CD4-positive, alpha-beta T cell treated with Interleukin-17A for 1 hour (primary cell): ENCODE measurements around the gene APRT.
A peak's percentile ranks its signal among the peaks of the same experiment; 100 is the strongest.

Source experiments
- DNase-seq: peaks from one replicate; pipeline ENCODE4 v3.0.0-alpha.2; 2020

APRT gene, protein sequence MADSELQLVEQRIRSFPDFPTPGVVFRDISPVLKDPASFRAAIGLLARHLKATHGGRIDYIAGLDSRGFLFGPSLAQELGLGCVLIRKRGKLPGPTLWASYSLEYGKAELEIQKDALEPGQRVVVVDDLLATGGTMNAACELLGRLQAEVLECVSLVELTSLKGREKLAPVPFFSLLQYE

DNA sequence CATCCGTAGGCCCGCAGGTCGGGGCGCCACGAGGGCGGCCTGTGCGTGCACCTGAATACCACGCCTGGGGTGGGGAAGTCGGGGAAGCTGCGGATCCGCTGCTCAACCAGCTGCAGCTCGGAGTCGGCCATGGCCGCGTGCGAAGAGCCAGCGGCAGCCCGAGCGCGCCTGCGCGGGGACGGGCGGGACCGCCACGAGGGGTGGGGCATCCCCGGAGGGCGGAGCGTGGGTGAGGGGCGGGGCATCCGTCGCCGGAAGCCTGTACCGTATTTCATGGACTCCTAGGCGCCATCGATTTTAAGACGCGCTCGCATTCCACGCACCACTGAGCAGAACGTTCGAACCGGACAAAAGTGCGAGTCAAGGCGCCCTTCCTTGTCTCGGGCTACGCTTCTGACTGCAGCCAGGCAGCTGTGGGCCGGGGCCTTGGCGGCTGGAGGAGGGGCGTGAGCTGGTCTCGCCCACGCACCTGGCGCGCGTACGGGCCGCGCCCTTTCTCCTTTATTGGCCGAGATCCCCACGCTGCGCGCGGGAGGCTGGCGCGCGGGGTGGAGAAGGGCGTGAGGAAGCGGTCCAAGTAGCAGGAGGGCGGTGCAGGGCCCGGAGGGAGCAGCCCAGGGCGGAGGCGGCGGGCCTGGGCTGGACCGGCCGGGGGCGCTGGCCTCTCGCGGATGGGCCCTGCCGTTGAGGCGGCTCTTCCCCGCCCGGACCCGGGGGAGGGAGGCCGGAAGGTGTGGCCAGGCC, at the start of gene APRT:
Gene APRT (minus strand): TSS at position 160 of the 744 bp plus-strand sequence. CDS start 29 bp downstream, at position 131.
- DNase-seq = peak; percentile 96

DNA sequence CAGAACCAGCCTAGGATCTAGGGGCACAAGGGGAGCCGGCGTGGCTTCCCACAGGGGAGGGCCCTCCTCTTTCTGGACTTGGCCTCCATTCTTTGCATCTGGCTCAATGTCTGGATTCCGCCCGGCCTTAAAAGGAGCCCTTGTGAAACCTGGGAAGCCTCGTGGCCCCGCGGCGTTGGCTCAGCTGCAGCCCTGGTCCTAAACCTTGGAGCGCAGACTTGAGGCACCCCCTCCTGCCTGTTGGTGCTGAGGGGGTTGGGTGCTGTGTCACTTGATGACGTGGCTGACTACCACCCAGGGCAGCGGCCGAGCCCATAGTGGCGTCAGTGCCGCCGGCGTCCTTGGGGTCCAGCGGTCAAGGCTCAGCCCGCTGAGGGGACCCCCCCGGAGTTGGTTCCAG, 49.6 kb upstream of the APRT start:
- DNase-seq = no peak

DNA sequence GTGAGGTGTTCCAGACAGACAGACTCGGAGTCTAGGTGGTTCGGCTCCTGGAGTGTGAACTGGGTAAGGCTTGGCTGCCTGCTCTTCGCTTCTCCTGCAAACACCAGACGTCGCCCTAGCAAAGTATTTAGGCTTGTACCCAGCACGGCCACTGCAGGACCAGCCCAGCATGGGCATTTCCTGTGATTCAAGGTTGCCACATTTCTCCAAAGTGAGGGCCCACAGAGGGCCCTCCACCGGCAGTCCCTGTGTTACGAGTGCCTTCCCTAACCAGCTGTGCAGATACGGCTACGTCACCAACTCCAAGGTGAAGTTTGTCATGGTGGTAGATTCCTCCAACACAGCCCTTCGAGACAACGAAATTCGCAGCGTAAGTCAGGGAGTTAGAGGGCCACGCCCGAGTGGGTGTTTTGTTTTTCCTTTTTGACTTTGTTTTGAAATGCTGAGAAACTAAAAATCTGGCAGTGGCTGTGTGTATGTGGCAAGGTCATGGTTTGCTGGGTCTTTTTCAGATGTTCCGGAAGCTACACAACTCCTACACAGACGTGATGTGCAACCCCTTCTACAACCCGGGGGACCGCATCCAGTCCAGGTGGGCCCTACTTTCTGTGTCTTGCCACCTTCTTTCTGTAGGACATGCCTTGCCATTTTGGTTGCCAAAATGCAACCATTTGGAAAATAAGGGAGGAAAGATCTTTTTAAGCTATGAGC, 47.8 kb upstream of the APRT start:
- DNase-seq = no peak

DNA sequence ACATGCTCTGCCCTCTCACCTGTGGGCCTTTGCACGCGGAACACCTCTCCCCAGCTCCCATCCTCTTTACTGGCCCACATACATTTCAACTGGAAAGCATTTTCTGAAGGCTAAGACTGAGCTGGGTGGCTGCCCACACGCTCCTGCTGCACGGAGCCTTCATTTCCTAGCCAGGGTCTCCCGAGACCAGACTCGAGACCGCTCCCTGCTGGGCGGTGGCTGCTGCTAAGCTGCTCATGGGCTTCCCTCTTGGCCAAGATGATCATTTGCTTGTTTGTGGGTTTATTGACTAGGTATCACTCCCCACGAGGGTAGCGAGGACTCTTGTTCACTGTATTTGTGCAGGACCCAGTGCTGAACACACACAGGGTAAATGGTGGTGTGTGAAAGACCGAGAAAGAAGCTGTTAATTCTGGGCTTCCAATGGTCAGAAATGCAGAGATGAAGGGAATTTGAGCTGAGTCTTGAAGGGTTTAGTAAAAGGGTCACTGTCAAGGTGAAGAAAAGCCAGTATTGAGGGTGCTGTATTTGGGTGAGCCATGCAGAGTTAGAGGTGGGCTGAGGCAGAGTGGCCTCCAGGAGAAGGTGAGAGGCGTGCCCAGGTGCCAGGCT, 46.1 kb upstream of the APRT start:
- DNase-seq = peak; percentile 78

DNA sequence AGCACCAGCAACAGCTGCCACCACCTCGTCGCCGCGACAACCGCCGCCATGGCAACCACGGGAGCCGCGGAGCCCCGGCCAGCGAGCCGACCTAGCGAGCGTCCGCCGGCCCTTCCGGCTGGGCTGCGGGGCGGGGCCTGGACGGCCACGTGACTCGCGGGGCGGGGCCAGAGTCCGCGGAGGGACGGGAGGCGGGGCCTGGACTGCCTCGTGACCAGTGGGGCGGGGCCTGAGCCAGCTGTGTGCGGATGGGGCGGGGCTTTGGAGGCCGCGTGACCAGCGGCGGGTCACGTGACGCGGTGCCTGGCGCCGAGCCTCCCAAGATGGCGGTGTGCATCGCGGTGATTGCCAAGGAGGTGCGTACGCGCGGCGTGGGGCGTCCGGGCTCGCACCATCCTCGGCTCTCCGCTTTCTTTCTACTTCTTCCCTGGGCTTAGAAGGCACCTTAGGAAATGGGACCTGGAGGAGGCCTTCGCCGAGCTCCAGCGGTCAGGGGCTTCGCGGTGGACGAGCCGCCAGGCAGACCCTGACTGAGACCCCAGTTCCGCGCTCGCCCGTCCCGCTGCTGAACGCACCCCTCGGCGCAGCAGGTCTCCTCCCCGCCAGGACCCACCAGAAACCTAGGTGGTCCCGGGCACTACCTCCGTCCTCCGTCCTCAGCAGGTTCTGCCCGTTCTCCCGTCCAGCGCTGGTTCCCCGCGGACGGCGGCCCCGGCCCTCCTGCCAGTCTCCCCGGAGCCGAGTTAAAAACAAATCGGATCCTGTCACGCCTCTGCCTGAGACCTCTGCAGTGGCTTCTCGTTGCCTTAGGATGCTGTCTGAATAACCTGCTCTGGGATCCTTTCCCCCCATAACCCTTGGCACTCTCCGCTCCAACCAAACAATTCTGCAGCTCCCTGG, 45.4 kb upstream of the APRT start, which contains the start of the genes GALNS and TRAPPC2L:
Gene GALNS (minus strand): TSS at position 120 of the 900 bp plus-strand sequence. CDS start 70 bp downstream, at position 50.
Gene TRAPPC2L (plus strand): TSS at position 300 of the 900 bp plus-strand sequence. CDS start 24 bp downstream, at position 324.
- DNase-seq = peak; percentile 97

DNA sequence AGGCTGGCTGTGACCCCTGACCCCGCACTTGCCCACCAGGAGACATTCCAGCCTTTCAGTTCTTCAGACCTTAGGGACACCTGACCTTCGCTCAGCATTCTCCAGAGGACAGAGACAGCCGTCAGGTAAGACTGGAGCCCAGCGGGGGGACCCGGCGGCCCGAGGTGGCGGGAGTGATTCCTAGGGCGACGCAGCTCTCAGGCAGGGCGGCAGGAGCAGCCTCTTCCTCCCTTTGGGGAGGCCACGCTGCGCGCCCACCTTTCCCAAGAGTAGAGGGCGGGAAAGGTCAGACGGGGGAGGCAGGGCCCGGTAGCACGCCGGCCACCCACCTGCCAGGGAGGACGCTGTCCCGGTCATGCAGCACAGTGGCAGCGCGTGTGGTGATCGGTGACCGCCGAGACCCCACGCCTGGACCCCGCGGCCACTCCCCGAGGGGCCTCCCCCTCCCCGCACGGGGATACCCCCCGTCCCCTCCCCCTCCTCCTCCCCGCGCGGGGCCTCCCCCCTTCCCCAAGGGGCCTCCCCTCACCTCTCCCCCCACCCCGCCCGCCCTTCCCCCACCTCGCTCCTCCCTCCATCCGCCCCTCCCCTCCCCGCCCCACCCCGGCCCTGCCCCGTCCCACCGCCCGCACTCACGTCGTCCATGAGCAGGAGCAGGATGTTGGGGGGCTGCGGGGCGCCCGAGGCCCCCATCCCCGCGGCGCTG, 44.5 kb upstream of the APRT start:
- DNase-seq = no peak

DNA sequence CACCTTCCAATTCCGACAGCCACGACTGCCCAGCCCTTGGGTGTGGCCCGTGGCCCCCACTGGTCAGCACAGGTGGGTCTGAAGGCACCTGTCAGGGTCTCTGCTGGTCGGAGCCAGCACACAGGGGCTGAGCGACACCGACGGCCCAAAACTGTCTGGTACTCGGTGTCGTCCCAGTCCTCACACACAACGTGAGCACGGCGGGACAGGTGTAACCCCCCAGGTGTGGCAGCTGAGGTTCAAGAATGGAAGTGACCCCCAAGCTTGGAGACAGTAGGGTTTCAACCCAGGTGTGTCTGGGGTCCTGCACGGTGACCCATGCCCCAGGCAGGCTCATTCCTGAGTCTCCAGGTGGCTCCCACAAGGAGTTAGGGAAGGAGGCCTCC, 44.0 kb upstream of the APRT start:
- DNase-seq = no peak

DNA sequence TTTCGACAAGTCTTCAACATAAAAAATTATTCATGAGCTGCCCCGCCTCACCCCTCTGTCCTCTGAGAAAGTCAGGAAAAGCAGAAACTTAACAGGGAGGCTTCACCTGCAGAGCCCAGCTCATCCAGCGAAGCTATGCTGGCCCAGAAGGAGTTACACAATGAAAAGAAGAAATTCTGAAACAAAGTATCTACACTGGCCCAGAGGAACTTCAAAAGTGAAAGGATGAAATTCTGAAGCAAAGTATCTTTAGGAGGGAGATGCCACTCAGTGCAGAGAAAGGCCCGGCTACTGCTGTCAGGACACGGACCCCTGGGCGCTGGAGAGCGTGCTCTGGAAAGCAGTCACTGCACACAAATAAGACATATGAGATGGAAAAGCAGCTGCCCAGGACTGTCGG, 43.4 kb upstream of the APRT start:
- DNase-seq = no peak

DNA sequence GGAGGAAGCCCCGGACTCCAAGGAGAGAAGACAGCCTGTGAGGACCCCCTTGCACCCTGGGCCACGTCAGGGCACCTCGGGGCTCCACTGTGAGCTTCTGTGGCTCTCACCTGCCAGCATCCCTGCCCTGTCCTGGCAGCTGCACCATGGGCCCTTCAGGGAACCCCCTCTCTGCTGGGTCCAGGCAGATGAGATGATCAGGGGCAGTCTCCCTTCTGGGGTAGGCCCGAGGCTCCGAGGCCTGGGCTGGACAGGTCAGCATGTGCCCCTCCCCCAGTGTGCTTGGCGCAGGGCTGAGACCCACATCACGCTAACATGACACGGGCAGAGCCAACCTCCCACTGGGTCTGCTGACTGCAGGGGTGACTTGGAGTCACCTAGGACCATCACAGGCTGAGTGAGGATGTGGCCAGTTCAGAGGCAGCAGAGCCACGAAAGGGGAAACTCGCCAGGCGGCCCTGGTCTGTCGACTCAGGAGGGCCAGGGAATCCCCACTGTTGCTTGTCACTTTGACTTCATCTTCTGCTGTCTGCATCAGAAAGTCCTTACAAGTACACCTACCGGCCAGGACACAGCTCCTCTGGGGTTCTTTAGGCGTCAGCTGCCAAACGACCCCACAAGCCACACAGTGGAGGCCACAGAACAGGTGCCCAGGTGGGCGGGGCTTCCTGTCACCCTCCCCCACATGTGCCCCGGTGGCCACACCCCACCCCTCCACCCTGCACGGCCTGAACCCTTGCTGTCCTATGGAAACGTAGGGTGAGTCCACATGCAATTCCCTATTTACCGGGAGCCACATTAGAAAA, 42.8 kb upstream of the APRT start:
- peak; percentile 46 for DNase-seq

DNA sequence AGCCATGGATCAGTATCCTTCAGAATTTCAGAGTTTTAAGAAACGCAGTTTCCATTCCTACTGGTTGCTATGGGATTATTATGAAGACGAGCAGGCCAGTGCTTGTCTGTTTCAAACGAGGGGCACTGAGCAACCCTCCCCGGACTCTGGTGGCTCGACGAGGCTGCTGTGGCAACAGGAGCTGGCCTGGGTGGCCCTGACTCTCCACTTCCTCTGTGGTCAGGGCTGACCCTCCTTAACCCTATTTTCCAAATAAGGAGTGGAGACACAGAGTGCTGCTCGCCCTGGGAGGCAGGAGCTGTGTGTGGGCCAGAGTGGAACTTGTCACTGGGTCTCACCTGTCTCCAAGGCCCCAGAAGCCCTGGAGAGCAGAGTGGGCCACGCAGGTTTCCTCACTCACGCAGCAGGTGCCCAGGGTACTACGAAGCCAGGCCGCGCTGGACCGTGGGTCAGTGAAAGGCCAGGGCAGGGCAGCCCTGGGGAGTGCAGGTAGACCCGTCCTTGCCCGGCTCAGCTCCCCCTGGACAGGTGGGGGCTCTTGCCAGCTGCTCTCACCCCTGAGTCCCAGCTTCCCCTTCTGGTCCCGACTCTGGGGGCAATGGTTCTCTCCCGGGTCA, 41.7 kb upstream of the APRT start:
- DNase-seq = no peak

DNA sequence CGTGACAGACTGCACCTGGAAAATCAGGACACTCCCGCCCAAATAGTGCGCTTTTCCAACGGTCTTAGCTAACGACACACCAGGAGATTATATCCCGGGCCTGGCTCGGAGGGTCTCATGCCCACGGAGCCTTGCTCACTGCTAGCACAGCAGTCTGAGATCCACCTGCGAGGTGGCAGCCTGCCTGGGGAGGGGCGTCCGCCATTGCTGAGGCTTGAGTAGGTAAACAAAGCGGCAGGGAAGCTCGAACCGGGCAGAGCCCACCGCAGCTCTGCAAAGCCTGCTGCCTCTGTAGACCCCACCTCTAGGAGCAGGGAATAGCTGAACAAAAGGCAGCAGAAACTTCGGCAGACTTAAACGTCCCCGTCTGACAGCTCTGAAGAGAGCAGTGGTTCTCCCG, 39.9 kb upstream of the APRT start:
- no peak for DNase-seq

DNA sequence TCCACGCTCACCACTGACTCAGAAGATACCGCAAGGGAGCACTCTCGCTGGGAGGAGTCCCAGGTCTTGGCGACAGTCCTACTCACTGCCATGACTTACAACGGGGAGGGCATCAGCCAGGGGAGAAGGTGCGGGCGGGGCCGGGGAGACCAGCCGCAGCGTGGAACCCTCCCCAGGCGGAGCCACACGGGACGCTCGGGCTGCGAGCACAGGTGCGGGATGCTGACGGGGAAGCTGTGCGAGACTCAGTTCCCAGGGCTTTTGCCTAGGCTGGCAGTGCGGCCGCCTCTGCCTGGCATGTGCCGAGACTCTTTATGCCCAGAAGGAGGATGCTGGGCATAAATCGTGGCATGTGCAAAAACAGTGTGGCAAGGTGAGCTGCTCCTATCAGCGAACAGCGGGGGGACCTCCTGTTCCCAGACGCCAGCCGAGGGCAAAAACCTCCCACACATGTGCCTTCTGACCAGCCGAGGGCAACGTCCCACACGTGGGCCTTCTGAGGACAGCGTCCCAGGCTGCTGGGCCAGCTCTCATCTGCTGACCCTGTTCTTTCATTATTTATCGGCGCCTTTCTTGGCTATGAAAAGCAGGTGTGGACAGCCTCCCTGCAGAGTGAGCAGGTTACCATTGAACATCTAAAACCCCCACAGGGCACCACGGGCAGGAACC, 38.9 kb upstream of the APRT start:
- DNase-seq = no peak

DNA sequence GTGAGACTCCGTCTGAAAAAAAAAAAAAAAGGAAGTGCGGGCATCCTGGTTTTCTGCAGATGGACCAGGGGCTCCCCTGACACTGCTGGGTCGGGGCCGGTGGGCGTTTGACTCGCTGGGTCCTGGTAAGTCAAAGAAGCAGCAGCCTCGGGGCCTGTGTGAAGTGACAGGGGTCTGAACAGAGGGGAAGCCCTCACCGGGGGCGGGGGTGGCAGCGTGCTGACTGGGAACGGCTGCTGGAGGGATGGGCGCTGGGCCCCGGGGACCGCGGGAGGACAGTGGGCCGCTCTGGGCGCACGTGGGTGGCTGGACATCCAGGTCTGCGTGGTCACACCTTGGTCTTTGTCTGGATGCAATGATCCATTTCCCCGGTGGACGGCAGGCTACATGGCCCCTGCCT, 36.8 kb upstream of the APRT start:
- no peak for DNase-seq

DNA sequence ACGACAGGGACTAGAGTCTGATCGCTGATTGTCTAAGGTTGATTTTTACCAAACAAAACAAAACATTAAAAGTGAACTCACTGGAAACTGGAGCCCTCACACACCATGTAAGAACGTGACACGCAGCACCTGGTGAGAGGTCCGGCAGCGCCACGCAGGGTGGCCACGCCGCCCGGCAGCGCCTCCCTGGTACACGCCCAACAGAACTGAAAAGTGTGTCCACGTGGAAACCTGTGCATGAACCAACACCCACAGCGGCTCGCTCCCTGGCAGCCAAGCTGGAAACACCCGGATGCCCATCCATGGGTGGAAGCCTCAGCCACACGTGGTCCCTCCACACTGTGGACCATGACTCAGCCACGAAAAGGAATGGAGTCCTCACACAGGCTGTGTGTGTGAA, 35.9 kb upstream of the APRT start:
- no peak for DNase-seq

DNA sequence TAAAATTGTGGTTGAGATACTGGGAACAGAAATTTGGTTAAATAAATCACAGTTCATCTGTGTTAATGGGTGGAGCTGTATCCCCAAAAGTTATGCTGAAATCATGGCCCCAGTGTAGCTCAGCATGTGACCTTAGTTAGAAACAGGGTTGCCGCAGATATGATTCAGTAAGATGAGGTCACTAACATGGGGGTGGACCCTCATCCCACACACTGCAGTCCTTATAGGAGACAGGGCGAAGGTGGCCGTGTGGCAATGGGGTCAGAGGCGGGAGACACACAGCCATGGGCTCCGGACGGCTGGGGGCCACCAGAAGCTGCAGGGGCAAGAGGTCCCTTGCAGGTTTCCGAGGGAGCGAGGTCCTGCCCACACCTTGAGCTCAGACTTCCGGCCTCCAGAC, 34.4 kb upstream of the APRT start:
- no peak for DNase-seq

DNA sequence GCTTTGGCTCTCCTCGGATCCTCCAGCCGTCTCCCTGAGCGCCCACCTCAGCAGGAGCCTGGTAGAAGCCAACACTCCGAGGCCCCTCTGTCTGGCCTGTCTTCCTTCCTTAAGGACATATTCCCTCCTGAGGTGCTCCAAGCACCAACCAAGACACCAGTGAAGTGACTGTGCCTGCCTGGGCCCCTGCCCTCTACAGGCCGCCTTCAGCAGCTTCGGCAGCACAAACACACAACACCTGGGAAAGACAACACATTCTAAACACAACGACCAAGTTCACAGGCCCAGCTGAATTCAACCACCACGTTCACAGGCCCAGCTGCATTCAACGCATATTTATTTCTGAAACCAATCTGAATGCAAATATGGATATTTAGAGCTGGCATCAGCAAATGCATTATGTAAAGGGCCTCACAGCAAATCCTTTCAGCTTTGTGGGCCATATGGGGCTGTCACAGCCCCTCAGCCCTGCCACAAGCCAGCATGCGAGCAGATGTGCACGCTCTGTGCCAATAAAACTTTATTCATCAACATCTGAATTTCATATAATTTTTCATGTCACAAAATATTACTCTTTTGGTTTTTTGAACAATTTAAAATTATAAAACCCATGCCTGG, 32.8 kb upstream of the APRT start:
- no peak for DNase-seq

DNA sequence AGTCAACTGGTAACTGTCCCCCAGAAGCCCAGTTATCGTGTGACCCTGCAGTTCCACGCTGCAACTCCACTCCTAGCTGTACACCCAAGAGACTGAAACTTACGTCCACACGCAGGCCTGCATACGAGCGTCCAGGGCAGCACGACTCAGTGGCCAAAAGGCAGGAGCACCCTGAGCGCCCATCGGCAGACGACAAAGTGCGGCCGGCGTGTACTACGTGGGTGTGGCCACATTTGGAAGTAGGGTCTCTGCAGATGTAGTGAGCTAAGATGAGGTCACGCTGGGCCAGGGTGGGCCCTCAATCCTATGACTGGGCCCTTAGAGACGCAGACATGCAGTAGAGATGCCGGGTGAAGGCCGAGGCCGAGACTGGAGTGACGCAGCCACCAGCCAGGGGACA, 31.5 kb upstream of the APRT start:
- DNase-seq = no peak

DNA sequence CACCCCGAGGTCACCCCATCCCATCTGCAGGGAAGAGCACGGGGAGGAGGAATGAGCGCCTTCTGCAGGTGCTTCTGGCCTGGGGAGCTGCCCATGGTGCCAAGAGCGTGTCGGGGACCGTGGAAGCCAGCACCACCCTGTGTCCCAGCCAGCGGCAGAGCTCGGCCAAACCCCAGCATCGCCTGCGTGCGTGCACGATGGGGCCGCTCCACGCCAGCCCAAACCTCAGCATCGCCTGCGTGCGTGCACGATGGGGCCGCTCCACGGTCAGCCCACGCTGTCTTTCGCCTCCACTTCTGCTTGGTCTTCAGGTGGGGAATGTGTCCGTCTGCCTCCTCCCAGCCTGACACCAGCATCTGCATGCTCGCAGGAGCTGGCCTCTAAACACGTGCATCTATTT, 31.1 kb upstream of the APRT start:
- DNase-seq = no peak

DNA sequence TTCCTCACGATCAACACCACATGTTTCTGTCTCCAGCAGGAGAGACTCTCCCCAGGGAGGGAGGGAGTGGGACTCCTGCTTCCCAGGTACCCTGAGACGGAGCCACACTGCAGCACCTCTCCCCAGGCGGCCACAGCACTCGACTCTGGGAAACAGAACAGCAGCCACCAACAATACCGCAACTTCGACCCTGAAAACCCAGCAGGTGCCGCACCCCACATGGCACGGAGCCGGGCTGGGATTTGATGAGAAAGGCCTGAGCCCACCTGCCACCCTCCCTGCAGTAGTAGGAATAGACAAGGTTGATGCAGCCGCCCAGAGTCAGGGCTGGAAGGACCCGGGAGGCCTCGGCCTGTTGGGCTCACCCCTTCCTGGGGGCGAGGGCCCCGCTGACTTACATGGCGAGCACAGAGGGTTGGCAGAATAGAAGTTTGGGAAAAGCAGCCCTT, 30.6 kb upstream of the APRT start:
- DNase-seq = no peak
